GM18951 (cell line): Measurements from ENCODE around the gene LCT.
"Not testable (repeated sequence)": the region's sequence is repeated elsewhere in the genome, so short reads cannot be mapped to it uniquely, and the experiment has no call there.

Source experiments
- POLR2A ChIP-seq: IDR thresholded peaks from 4 replicates; pipeline ENCODE4 v1.6.1; 2011; ENCODE audit warnings: mild to moderate bottlenecking; ENCODE audit not compliant: insufficient read length, insufficient read depth; ENCODE audit errors: extremely low read depth
- in situ Hi-C: fragments of 300-500 bp; cut with MboI; formaldehyde crosslinking; loops from one replicate; pipeline ENCODE4 v1.12.0; 2022; ENCODE audit warnings: low sequenced_read_pairs, mixed read lengths, inconsistent platforms; ENCODE audit not compliant: unreplicated experiment

Gene LCT

GRCh38 chr2:135798275-135798705 lies 38.7 kb downstream of the LCT start:
- TF ChIP-seq POLR2A: no peak
- in situ Hi-C loops: no loop called here

- TF ChIP-seq POLR2A: no peak
- in situ Hi-C loops: no loop called here
Measured at GRCh38 chr2:135797497-135798274, 39.3 kb downstream of the LCT start.

- no peak for TF ChIP-seq POLR2A
- in situ Hi-C loops: no loop called here
Measured at GRCh38 chr2:135796606-135797005, 40.4 kb downstream of the LCT start.

- in situ Hi-C loops: not testable (repeated sequence)
Measured at GRCh38 chr2:135795641-135796040, 41.3 kb downstream of the LCT start.

GRCh38 chr2:135792401-135793150 lies 44.4 kb downstream of the LCT start:
- TF ChIP-seq POLR2A: no peak
- in situ Hi-C loops: no loop called here

GRCh38 chr2:135791418-135792190 lies 45.4 kb downstream of the LCT start:
- in situ Hi-C loops: no loop called here
- TF ChIP-seq POLR2A: no peak

- in situ Hi-C loops: no loop called here
- TF ChIP-seq POLR2A: no peak
Measured at GRCh38 chr2:135790423-135790822, 46.6 kb downstream of the LCT start.

- in situ Hi-C loops: no loop called here
- TF ChIP-seq POLR2A: no peak
Measured at GRCh38 chr2:135786823-135787222, 50.2 kb downstream of the LCT start.

GRCh38 chr2:135785032-135785431 lies 52.0 kb downstream of the LCT start:
- in situ Hi-C loops: no loop called here

GRCh38 chr2:135783439-135783838 lies 53.5 kb downstream of the LCT start:
- in situ Hi-C loops: no loop called here
- no peak for TF ChIP-seq POLR2A

More at GRCh38 chr2:135785032-135785431, 52.0 kb downstream of the LCT start:
- TF ChIP-seq POLR2A: no peak

- in situ Hi-C loops: no loop called here
- no peak for TF ChIP-seq POLR2A
Measured at GRCh38 chr2:135782231-135782630, 54.8 kb downstream of the LCT start.

GRCh38 chr2:135776367-135776766 lies 60.6 kb downstream of the LCT start:
- in situ Hi-C loops: no loop called here
- TF ChIP-seq POLR2A: no peak

- TF ChIP-seq POLR2A: no peak
- in situ Hi-C loops: no loop called here
Measured at GRCh38 chr2:135775420-135775819, 61.6 kb downstream of the LCT start.
